ENCODE measurements around the gene MYL5. TPM values are rescaled to one million over a fixed set of nuclear protein-coding genes. Genes with fewer than 3 reads are reported as not detected.

The MYL5 gene
- total and polyA plus RNA-seq, 2 donors (not counting 1 experiment from before 2014, with no cell fraction given) = 9.6 to 14.4 TPM

DNA sequence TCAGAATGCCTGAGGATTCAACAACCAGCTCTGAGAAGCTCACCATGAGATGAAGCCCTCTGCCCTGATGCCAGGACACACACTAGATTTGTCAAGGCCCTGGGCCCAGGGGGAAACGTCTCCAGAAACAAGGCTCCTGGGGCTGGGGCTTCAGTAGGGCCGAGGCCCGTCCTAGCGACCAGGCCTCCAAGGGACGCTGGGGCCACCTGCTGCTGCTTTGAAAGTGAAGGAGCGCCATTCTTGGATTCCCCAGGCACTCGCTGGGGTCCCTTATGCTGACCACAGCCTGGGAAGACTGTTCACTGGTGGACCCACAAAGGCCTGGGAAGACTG lies 25.1 kb upstream of the MYL5 start:
- DNase-seq (ENCODE audit: low read depth in 2 of 2) = no peak
- Histone ChIP-seq H3K9me3 (ENCODE audit: control insufficient read depth, insufficient read depth, low read depth, low read length) (no peaks in the 10 kb centered on the region), H3K4me2 (ENCODE audit: extremely low read depth, insufficient read depth, low read length) (no peak overlapping the region), H4K20me1 (ENCODE audit: control insufficient read depth, extremely low read depth, insufficient read depth, low read length) (no peaks in the 10 kb centered on the region), H3K27me3 (ENCODE audit: control insufficient read depth, insufficient read depth, low read length) (peaks cover 4% of the 10 kb centered on the region), H3K36me3 (ENCODE audit: control insufficient read depth, insufficient read depth, low read length) (no peaks in the 10 kb centered on the region), H3K9ac (ENCODE audit: insufficient read depth, low read length) (no peak overlapping the region), H3K4me3 (replicated peaks in 1 of 4; ENCODE audit: control extremely low read depth in 1 of 4, insufficient read depth in 1 of 4, low read depth in 3 of 4, low read length in 4 of 4) (no peak overlapping the region), H2AFZ (ENCODE audit: low read length) (no peak overlapping the region), H3K4me1 (ENCODE audit: control insufficient read depth, extremely low read depth, insufficient read depth, low read length) (no peaks in the 10 kb centered on the region), H3K79me2 (ENCODE audit: control insufficient read depth, insufficient read depth, low read length) (no peaks in the 10 kb centered on the region), H3K27ac (ENCODE audit: insufficient read depth, low read length) (no peak overlapping the region)
- TF ChIP-seq, protein P1, sequence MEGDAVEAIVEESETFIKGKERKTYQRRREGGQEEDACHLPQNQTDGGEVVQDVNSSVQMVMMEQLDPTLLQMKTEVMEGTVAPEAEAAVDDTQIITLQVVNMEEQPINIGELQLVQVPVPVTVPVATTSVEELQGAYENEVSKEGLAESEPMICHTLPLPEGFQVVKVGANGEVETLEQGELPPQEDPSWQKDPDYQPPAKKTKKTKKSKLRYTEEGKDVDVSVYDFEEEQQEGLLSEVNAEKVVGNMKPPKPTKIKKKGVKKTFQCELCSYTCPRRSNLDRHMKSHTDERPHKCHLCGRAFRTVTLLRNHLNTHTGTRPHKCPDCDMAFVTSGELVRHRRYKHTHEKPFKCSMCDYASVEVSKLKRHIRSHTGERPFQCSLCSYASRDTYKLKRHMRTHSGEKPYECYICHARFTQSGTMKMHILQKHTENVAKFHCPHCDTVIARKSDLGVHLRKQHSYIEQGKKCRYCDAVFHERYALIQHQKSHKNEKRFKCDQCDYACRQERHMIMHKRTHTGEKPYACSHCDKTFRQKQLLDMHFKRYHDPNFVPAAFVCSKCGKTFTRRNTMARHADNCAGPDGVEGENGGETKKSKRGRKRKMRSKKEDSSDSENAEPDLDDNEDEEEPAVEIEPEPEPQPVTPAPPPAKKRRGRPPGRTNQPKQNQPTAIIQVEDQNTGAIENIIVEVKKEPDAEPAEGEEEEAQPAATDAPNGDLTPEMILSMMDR (conservative IDR thresholded peaks at IDR 0.05 in 1 of 2, IDR thresholded peaks at IDR 0.05 in 1 of 2; ENCODE audit: low read depth in 1 of 2, low read length in 2 of 2) = no peak
- no peak for TF ChIP-seq EZH2 (IDR thresholded peaks at IDR 0.05; ENCODE audit: low read length, missing control alignments)

DNA sequence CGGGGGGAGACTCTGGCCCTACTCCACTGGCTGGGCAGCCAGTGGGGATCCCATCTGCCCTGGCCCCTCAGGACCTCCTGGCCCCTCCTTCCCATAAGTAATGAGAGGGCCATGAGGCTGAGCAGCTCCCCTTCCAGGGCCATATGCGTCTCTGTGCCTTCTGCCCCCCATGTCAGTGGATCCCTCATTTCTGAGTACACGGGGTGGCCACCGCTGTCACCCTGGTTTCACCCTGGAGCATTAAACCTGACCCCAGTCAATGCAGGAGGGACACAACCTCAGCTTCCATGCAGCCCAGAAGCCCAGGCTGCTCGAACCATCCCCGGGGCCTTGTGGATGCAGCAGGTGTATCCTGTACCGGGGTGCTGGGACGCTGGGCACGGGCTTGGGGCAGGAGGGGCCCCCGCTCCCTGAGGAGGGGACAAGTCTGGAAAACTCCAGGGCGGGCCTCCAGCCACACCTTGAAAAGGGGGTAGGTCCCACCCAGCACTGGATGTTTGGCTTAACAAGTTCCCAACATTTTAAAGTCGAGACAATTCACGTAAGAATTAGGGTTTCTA lies 24.5 kb upstream of the MYL5 start:
- H2AFZ ChIP-seq (ENCODE audit: low read length) = no peak overlapping the region
- no peaks in the 10 kb centered on the region for H3K9me3 ChIP-seq (ENCODE audit: control insufficient read depth, insufficient read depth, low read depth, low read length)
- H3K79me2 ChIP-seq (ENCODE audit: control insufficient read depth, insufficient read depth, low read length) = no peaks in the 10 kb centered on the region
- no peak for DNase-seq (ENCODE audit: low read depth in 2 of 2)
- H3K4me1 ChIP-seq (ENCODE audit: control insufficient read depth, extremely low read depth, insufficient read depth, low read length) = no peaks in the 10 kb centered on the region
- no peak for TF ChIP-seq EZH2 (IDR thresholded peaks at IDR 0.05; ENCODE audit: low read length, missing control alignments)
- TF ChIP-seq, protein P1 (conservative IDR thresholded peaks at IDR 0.05 in 1 of 2, IDR thresholded peaks at IDR 0.05 in 1 of 2; ENCODE audit: low read depth in 1 of 2, low read length in 2 of 2) = no peak
- no peak overlapping the region for H3K4me3 ChIP-seq (replicated peaks in 1 of 4; ENCODE audit: control extremely low read depth in 1 of 4, insufficient read depth in 1 of 4, low read depth in 3 of 4, low read length in 4 of 4)
- H3K9ac ChIP-seq (ENCODE audit: insufficient read depth, low read length) = no peak overlapping the region
- H3K27me3 ChIP-seq (ENCODE audit: control insufficient read depth, insufficient read depth, low read length) = peaks cover 4% of the 10 kb centered on the region
- H3K4me2 ChIP-seq (ENCODE audit: extremely low read depth, insufficient read depth, low read length) = no peak overlapping the region
- H4K20me1 ChIP-seq (ENCODE audit: control insufficient read depth, extremely low read depth, insufficient read depth, low read length) = no peaks in the 10 kb centered on the region
- no peaks in the 10 kb centered on the region for H3K36me3 ChIP-seq (ENCODE audit: control insufficient read depth, insufficient read depth, low read length)
- no peak overlapping the region for H3K27ac ChIP-seq (ENCODE audit: insufficient read depth, low read length)

DNA sequence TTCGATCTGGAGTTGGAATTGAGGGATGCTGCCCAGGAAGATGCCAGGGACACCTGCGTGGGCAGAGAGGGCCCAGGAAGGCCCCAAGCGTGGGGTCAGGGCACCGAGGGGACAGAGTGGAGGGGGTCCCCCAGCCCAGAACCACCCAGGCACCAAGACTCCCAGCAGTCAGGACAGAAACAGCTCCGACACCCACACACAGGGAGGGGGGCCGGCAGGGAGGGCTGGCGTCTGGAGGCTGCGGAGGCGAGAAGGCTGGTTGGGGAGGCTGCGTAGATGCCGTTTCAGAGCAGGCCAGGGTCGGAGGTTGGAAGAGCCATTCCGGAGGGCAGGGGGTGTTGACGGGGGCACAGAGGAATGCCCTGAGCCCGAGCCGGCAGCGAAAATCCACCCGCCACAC lies 23.9 kb upstream of the MYL5 start:
- Histone ChIP-seq H3K4me2 (ENCODE audit: extremely low read depth, insufficient read depth, low read length) (no peak overlapping the region), H3K27me3 (ENCODE audit: control insufficient read depth, insufficient read depth, low read length) (peaks cover 4% of the 10 kb centered on the region), H3K4me1 (ENCODE audit: control insufficient read depth, extremely low read depth, insufficient read depth, low read length) (no peaks in the 10 kb centered on the region), H3K4me3 (replicated peaks in 1 of 4; ENCODE audit: control extremely low read depth in 1 of 4, insufficient read depth in 1 of 4, low read depth in 3 of 4, low read length in 4 of 4) (no peak overlapping the region), H3K36me3 (ENCODE audit: control insufficient read depth, insufficient read depth, low read length) (no peaks in the 10 kb centered on the region), H4K20me1 (ENCODE audit: control insufficient read depth, extremely low read depth, insufficient read depth, low read length) (no peaks in the 10 kb centered on the region), H3K9ac (ENCODE audit: insufficient read depth, low read length) (no peak overlapping the region), H3K79me2 (ENCODE audit: control insufficient read depth, insufficient read depth, low read length) (no peaks in the 10 kb centered on the region), H2AFZ (ENCODE audit: low read length) (no peak overlapping the region), H3K9me3 (ENCODE audit: control insufficient read depth, insufficient read depth, low read depth, low read length) (no peaks in the 10 kb centered on the region), H3K27ac (ENCODE audit: insufficient read depth, low read length) (no peak overlapping the region)
- TF ChIP-seq, protein P1 (conservative IDR thresholded peaks at IDR 0.05 in 1 of 2, IDR thresholded peaks at IDR 0.05 in 1 of 2; ENCODE audit: low read depth in 1 of 2, low read length in 2 of 2) = no peak
- TF ChIP-seq EZH2 (IDR thresholded peaks at IDR 0.05; ENCODE audit: low read length, missing control alignments) = no peak
- no peak for DNase-seq (ENCODE audit: low read depth in 2 of 2)
